T follicular helper cell (primary cell): ENCODE data around the gene ZNF804A.
"Not testable (repeated sequence)": the region's sequence is repeated elsewhere in the genome, so short reads cannot be mapped to it uniquely, and the experiment has no call there.

ENCODE experiments used
- DNase-seq: peaks from one replicate; pipeline ENCODE4 v3.0.0-alpha.2; 2020; ENCODE audit warnings: low read depth

Gene ZNF804A

GRCh38 chr2:184824597-184824996, 226.3 kb downstream of the ZNF804A start:
- DNase-seq: no peak

GRCh38 chr2:184830531-184830930, 232.2 kb downstream of the ZNF804A start:
- no peak for DNase-seq

GRCh38 chr2:184834699-184835397, 236.5 kb downstream of the ZNF804A start:
- no peak for DNase-seq

- no peak for DNase-seq
Measured at GRCh38 chr2:184835398-184835715, 237.0 kb downstream of the ZNF804A start.

GRCh38 chr2:184847331-184847730, 249.0 kb downstream of the ZNF804A start:
- no peak for DNase-seq

- DNase-seq: no peak
Measured at GRCh38 chr2:184849516-184849915, 251.2 kb downstream of the ZNF804A start.

- no peak for DNase-seq
Measured at GRCh38 chr2:184851576-184851975, 253.2 kb downstream of the ZNF804A start.

GRCh38 chr2:184859187-184859586, 260.9 kb downstream of the ZNF804A start:
- no peak for DNase-seq

GRCh38 chr2:184860744-184861143, 262.4 kb downstream of the ZNF804A start:
- DNase-seq: no peak

GRCh38 chr2:184875212-184875611, 276.9 kb downstream of the ZNF804A start:
- DNase-seq: no peak

GRCh38 chr2:184875911-184876310, 277.6 kb downstream of the ZNF804A start:
- no peak for DNase-seq

GRCh38 chr2:184877909-184878308, 279.6 kb downstream of the ZNF804A start:
- no peak for DNase-seq

- DNase-seq: no peak
Measured at GRCh38 chr2:184879671-184880070, 281.3 kb downstream of the ZNF804A start.

GRCh38 chr2:184886585-184886984, 288.3 kb downstream of the ZNF804A start:
- not testable (repeated sequence) for DNase-seq

GRCh38 chr2:184890311-184890710, 292.0 kb downstream of the ZNF804A start:
- no peak for DNase-seq

GRCh38 chr2:184904991-184905390, 306.7 kb downstream of the ZNF804A start:
- no peak for DNase-seq

GRCh38 chr2:184906160-184906559, 307.8 kb downstream of the ZNF804A start:
- DNase-seq: no peak

GRCh38 chr2:184906709-184907108, 308.4 kb downstream of the ZNF804A start:
- no peak for DNase-seq

- no peak for DNase-seq
Measured at GRCh38 chr2:184908966-184909365, 310.6 kb downstream of the ZNF804A start.

- no peak for DNase-seq
Measured at GRCh38 chr2:184920451-184920965, 322.2 kb downstream of the ZNF804A start.

- DNase-seq: no peak
Measured at GRCh38 chr2:184921676-184922075, 323.3 kb downstream of the ZNF804A start.

- DNase-seq: no peak
Measured at GRCh38 chr2:184923751-184924150, 325.4 kb downstream of the ZNF804A start.

GRCh38 chr2:184927040-184927439, 328.7 kb downstream of the ZNF804A start:
- no peak for DNase-seq

- no peak for DNase-seq
Measured at GRCh38 chr2:184936761-184937160, 338.4 kb downstream of the ZNF804A start.
